ENCODE data around the gene CACNA1A.

DNA sequence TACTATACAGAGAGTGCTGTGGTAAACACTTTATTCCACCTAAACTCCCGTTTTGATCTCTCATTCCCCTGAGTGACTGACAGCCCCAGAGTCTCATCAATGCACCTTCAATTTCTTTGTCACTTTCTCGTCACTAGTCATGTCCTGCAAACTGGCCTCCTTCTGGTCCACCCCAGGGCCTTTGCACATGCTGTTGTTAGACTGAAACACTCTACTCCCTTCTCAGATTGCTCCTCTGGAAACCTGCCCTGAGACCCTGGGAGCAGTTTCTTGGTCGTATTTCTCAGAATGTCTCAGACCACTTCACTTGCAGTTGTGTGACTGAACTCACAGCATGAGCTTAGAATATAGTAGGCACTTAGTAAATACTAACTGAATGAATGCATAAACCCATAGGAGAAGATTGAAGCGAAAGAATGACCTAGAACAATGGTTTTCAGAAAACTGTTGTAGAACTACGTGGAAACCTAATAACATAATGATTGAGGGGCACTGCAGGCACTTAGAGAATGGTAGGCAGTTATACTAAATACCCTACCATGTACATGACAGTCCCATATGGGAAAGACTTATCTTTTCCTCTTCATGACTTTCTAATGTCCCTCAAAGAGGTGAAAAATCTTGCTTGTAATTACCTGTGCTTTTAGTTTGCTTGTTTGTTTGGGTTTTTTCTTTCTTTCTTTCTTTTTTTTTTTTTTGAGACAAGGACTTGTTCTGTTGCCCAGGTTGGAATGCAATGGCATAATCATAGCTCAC, 211.3 kb downstream of the CACNA1A start:
- TF ChIP-seq, protein P1, sequence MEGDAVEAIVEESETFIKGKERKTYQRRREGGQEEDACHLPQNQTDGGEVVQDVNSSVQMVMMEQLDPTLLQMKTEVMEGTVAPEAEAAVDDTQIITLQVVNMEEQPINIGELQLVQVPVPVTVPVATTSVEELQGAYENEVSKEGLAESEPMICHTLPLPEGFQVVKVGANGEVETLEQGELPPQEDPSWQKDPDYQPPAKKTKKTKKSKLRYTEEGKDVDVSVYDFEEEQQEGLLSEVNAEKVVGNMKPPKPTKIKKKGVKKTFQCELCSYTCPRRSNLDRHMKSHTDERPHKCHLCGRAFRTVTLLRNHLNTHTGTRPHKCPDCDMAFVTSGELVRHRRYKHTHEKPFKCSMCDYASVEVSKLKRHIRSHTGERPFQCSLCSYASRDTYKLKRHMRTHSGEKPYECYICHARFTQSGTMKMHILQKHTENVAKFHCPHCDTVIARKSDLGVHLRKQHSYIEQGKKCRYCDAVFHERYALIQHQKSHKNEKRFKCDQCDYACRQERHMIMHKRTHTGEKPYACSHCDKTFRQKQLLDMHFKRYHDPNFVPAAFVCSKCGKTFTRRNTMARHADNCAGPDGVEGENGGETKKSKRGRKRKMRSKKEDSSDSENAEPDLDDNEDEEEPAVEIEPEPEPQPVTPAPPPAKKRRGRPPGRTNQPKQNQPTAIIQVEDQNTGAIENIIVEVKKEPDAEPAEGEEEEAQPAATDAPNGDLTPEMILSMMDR (optimal IDR thresholded peaks at IDR 0.05 in 1 of 3, IDR thresholded peaks at IDR 0.05 in 1 of 3, conservative IDR thresholded peaks at IDR 0.05 in 1 of 3; ENCODE audit: extremely low read depth in 1 of 3, insufficient read depth in 2 of 3, low read length in 3 of 3), result no peak
- TF ChIP-seq EZH2 (IDR thresholded peaks at IDR 0.05; ENCODE audit: low read length), result no peak

All from keratinocyte (primary cell).